Neural crest cell (in vitro differentiated cells): ENCODE data around the gene TNIK. TPM values are rescaled to one million over a fixed set of nuclear protein-coding genes. Genes with fewer than 3 reads are reported as not detected.
A peak's percentile ranks its signal among the peaks of the same experiment; 100 is the strongest.

Experiments
- DNase-seq: peaks from one replicate; pipeline ENCODE4 v3.0.0; 2021; ENCODE audit warnings: low read depth, mixed read lengths, low spot score
- H3K27ac Mint-ChIP-seq: one replicate; pipeline ENCODE4 v1.8.0; 2021; ENCODE audit warnings: mild to moderate bottlenecking, mixed read lengths; ENCODE audit not compliant: unreplicated experiment
- H3K27me3 Mint-ChIP-seq: 2 replicates; pipeline ENCODE4 v1.8.0; 2021; ENCODE audit warnings: low read depth, mild to moderate bottlenecking, mixed read lengths
- H3K36me3 Mint-ChIP-seq: 2 replicates; pipeline ENCODE4 v1.8.0; 2021; ENCODE audit warnings: low read depth, mild to moderate bottlenecking, mixed read lengths
- H3K4me1 Mint-ChIP-seq: 2 replicates; pipeline ENCODE4 v1.8.0; 2021; ENCODE audit warnings: mixed read lengths
- H3K4me3 Mint-ChIP-seq: one replicate; pipeline ENCODE4 v1.8.0; 2021; ENCODE audit warnings: mild to moderate bottlenecking, mixed read lengths
- H3K9me3 Mint-ChIP-seq: 2 replicates; pipeline ENCODE4 v1.8.0; 2021; ENCODE audit warnings: mixed read lengths
- CTCF ChIP-seq: fragments of 200-600 bp; sonication (generic); conservative IDR thresholded peaks from 2 replicates; pipeline ENCODE4 v1.5.0; 2021; ENCODE audit warnings: antibody characterized with exemption, mild to moderate bottlenecking
- total RNA-seq: library from RNA; stranded (reverse); gene quantifications from 2 replicates; pipeline ENCODE4 v1.2.1, GENCODE V29; 2021

Gene TNIK
- total RNA-seq, 1 donor from 2014 or later = 32.3 TPM

- Mint-ChIP-seq H3K4me3 (no peak overlapping the region), H3K27me3 (no peaks in the 10 kb centered on the region), H3K27ac (no peak overlapping the region), H3K4me1 (peaks cover 6% of the 10 kb centered on the region), H3K9me3 (peaks cover 5% of the 10 kb centered on the region), H3K36me3 (no peaks in the 10 kb centered on the region)
- TF ChIP-seq CTCF = no peak
- DNase-seq = no peak
These were observed 405.3 kb downstream of the TNIK start for GRCh38 chr3:171054921-171055320.

GRCh38 chr3:171054231-171054630 is 406.0 kb downstream of the TNIK start:
- no peak for TF ChIP-seq CTCF
- Mint-ChIP-seq H3K9me3 (peaks cover 5% of the 10 kb centered on the region), H3K27me3 (no peaks in the 10 kb centered on the region), H3K27ac (no peak overlapping the region), H3K4me1 (peaks cover 11% of the 10 kb centered on the region), H3K36me3 (no peaks in the 10 kb centered on the region), H3K4me3 (no peak overlapping the region)
- no peak for DNase-seq

GRCh38 chr3:171049861-171050444 is 410.3 kb downstream of the TNIK start:
- Mint-ChIP-seq H3K27ac (no peak overlapping the region), H3K9me3 (peaks cover 5% of the 10 kb centered on the region), H3K4me3 (no peak overlapping the region), H3K4me1 (peaks cover 18% of the 10 kb centered on the region), H3K27me3 (no peaks in the 10 kb centered on the region), H3K36me3 (no peaks in the 10 kb centered on the region)
- DNase-seq = peak; percentile 46
- peak; percentile 67 for TF ChIP-seq CTCF

GRCh38 chr3:171046760-171047159 is 413.4 kb downstream of the TNIK start:
- peaks cover 18% of the 10 kb centered on the region for H3K4me1 Mint-ChIP-seq
- peaks cover under 1% of the 10 kb centered on the region for H3K9me3 Mint-ChIP-seq
- DNase-seq = no peak
- no peak overlapping the region for H3K4me3 Mint-ChIP-seq
- no peaks in the 10 kb centered on the region for H3K27me3 Mint-ChIP-seq
- H3K36me3 Mint-ChIP-seq = no peaks in the 10 kb centered on the region
- no peak for TF ChIP-seq CTCF
- H3K27ac Mint-ChIP-seq = no peak overlapping the region

GRCh38 chr3:171044835-171045793 is 415.1 kb downstream of the TNIK start:
- H3K4me1 Mint-ChIP-seq = peaks cover 13% of the 10 kb centered on the region
- no peak for TF ChIP-seq CTCF
- H3K9me3 Mint-ChIP-seq = no peaks in the 10 kb centered on the region
- no peaks in the 10 kb centered on the region for H3K27me3 Mint-ChIP-seq
- H3K27ac Mint-ChIP-seq = no peak overlapping the region
- no peak for DNase-seq
- no peaks in the 10 kb centered on the region for H3K36me3 Mint-ChIP-seq
- no peak overlapping the region for H3K4me3 Mint-ChIP-seq
